ENCODE data around the gene SCFD2.

The SCFD2 gene

GRCh38 chr4:52979821-52980590 lies 385.9 kb downstream of the SCFD2 start:
- DNase-seq, result no peak

- no peak for DNase-seq
Observed at GRCh38 chr4:52979020-52979419, 386.8 kb downstream of the SCFD2 start.

DNA sequence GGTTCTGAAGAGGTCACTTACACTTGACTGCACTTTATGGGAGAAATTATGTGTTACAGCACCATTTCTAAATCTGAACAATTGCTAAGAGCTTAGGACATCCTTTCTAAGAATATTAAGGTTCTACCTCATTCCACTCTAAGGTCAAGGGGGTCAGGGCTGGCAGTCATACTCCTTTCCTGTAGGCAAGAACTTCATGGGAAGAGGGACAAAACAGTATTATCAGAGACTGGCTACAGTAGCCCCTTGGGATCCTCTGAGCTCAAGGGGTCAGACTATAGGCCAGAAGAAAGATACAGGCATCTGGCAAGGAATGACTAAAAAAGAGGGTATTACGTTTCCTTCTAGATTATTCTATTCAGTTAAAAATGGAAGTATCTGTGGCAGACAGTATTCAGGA lies 388.6 kb downstream of the SCFD2 start:
- no peak for DNase-seq

DNA sequence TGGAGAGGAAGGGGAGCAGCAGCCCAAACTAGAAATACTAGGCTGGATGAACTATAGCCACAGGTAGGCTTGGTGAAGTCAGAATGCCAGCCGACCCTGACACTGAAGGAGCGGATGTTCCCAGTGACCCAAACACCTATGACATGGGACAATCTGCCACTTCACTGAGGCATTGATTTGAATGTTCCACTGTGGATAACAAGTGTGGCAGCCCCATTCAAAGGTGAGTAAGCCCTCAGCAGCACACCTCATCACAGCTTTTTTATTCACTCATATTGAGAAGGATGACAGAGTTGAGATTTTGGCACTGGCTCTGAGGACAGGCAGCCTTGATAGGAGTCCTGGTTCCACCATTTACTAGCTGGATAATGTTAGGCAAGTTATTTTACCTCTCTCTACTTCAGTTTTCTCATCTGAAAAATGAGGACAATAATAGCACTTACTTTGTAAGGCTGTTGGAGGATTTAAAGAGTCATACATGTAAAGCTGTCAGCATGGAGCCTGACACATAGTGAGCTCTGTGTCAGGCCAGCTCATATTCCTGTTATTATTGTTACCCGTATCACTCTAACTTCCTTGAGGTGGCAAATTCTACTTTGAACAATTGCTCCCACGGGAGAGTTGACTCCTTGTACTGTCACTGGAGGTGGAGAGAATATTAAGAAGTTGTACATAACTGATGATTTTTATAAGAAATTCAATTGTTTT lies 389.2 kb downstream of the SCFD2 start:
- no peak for DNase-seq

DNA sequence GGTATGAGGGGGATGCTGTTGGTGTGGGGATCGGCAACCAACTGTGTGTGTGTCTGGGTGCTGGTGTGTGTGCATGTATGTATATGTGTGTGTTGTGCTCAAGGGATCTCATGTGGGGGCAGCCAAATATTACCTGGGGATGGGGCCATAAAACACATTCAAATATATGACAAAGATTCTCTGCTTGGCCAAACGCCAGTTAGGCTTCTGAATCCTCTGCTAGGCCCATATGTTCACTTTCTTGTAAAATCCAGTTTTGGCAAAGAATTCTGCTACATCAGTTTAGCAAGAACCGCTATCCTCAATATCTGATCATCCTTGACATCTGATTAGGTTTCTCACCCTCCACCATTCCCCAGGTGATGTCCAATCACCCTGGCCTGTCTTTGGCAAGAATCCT lies 397.2 kb downstream of the SCFD2 start:
- DNase-seq, result no peak

GRCh38 chr4:52968241-52968640 lies 397.6 kb downstream of the SCFD2 start:
- DNase-seq, result no peak

GRCh38 chr4:52966781-52967180 lies 399.1 kb downstream of the SCFD2 start:
- DNase-seq, result no peak

- no peak for DNase-seq
Observed at GRCh38 chr4:52966172-52966571, 399.7 kb downstream of the SCFD2 start.

GRCh38 chr4:52964561-52965101 lies 401.2 kb downstream of the SCFD2 start:
- DNase-seq, result no peak

DNA sequence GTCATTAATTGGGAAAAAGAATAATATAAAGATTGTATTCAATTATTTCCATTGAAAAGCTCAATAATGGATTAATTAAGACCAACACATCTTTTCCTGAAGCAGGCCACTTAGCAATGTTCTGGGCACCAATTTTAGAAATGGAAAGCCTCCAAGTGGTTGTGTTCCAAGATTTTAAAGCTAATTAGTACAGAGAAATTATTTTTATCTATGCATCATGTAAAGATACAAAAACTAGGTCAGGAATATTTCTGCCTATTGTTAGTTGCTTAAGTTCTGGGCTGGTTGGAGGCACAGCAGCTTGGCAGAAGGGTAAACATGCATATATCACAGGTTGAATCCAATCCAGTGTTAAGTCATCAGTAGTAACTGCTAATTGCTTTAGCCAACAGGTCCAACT lies 401.9 kb downstream of the SCFD2 start:
- DNase-seq, result no peak

DNA sequence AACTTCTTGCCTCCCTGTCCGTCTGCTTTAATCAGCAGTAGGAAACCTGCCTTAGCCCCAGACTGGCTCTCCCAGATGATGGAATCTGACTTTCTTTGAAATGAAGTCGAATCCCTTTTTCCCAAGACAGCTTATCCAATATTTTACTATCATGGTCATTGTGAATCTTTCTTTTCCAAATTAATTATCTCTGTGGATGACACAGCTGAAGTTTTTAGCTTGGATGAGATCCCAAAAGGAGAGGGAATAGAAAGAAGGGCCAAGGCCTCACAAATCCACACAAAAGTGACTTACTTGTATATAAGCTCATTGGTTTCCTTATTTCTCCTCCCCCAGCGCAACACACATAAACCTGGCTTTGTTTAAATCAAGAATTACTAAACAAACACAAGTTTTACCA lies 403.1 kb downstream of the SCFD2 start:
- DNase-seq, result no peak

DNA sequence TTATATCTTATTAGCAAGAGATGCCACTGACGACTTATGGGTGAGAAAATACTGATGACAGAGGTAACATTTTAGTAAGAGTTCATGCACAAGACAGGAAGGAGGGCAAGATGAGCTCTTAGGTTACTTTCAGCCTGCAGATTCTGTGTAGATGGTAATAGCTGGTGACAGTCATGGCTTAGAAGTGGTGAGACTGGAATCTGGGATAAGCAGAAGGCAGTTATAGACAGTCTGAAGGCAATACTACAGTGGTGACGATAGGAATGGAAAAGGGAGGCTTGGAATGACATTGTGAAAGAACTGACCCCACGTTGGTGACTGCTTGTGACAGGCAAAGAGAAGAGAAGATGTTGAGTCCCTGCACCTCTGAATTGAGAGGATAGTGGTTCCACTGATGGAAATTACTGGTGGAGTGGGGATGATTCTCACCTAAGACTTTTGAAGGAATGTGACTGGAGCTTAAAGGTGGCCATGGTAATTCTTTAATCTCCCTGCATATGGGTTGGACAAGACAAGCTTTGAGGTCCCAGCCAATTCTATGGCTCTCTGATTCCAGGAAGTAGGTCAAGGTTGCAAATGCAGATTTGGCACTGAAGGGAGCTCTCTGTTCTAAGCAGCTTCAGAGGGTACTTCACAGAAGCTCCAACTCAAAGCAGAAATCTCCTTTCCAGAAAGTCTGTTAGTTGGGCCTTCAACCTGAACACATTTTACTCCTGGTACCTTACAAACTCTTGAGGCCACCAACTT lies 404.0 kb downstream of the SCFD2 start:
- no peak for DNase-seq

- no peak for DNase-seq
Observed at GRCh38 chr4:52959541-52959940, 406.3 kb downstream of the SCFD2 start.

DNA sequence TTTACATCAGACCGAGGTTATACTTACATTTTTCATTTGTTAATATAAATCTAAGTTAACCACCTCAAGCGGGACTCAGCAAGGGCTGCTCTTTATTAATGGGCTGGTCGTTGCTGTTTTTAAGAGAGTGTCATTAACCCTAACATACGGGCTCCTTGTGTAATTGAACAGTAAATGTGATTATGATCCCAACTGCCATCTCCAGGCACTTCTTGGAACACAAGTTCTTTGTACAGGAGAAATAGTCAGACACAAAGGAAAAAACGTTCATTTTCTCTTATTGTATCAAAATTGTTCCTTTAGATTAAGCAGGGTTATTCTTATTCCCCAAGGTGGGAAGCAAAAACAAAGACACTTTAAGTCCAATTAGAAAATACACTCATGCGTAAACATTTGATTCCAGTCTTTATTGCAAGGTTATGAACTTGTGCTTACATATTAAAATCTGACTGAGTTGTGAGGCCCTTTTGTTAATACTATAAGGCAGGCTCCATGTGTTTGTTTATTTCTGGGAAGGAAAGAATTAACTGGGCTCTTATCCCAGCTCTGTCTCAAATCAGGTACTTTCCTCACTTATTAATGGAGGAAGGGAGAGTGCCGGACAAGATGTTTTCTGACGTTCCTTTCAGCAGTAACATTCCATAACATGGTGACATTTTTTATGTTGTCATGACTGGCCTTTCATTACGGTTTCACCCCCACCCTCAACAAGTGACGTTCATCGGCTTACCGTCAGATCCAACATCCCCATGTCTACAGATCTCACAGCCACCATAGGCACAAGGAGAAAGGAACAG lies 407.8 kb downstream of the SCFD2 start:
- no peak for DNase-seq

DNA sequence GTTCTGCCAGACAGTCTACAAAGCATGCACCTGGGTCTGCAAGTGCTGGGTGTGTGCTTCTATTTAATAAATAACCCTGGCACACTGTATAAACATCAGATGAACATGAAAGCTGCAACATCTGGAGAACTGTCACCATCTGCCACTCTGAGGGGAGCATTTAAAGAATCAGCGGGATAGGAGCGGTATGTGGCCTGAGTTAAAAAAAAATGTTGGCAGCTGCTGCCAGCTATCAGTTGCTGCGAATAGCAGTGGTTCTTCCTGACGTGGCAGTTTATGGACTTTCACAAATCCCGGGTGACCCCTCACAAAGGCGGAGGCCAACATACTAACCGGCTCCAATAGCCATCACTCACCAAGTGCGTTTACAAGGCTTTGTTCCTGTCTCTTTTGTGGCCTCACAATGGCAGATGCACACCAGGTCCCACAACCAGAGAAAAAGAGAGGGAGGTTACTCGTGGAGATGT lies 408.6 kb downstream of the SCFD2 start:
- no peak for DNase-seq

- no peak for DNase-seq
Observed at GRCh38 chr4:52956691-52957090, 409.2 kb downstream of the SCFD2 start.

DNA sequence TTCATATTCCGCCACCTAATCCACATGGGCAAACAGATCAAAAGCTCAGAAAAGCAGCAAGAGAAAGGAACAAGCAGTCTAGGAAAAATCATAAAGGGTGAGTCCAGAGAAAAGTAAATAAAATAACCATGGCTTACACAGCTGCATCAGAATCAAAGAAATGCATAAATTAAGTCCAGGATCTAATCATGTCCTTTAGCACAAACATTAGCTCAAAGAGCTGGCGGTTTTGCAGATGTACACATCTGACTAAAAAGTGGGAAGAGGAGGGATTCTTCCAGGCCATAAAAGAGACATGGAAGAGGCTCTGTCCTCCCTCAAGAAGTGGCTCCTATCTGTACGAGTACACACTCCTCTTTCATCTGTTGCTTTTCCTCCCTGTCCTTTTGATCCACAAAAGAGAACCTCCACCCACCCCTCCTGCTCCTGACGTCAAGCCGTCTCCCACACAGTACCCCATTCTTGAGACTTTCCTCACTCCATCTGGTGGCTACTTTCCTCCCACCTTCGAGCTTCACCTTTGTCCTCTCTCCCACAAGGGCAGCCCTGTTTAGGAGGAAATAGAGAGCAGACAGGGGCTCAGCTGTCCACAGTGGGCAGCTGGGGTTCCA lies 411.2 kb downstream of the SCFD2 start:
- no peak for DNase-seq

- DNase-seq, result no peak
Observed at GRCh38 chr4:52952540-52952939, 413.3 kb downstream of the SCFD2 start.

- no peak for DNase-seq
Observed at GRCh38 chr4:52951016-52951415, 414.8 kb downstream of the SCFD2 start.

DNA sequence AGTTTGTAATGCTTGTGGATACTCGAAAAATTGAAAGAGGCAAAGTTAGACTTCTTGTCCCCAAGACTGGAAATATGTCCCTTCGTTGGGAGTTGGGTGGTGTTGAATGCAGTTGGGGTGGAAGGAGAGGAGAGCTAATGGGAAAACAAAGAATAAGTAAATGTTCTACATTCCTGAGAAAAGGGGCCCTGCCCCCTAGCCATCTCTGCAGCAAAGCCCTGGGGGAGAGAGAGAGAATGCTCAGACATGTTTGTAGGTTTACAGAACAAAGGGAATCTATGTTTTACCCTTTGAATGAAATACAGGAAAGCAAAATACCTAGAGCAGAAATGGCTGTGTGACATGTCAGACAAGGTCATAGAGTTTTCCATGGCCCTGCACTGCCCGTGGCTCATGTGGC lies 415.6 kb downstream of the SCFD2 start:
- no peak for DNase-seq

DNA sequence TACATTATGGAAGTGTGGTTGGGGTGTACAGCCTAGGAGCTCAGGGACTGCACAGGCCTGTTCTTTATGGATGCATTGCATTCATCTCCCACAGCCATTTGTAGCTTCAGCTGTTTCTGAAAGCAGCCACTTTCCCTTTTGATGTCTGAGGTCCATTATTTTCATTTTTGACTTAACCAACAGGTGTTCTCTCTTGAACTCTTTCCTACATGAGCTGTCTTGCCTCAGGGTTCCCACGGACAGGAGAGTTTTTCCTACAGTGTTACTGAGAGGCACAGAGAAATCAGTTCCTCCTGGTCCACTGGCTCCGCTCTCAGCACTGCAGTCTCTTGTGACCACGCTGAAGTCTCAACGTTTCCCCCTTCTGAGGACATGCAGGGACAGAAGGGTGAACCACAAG lies 416.5 kb downstream of the SCFD2 start:
- no peak for DNase-seq

GRCh38 chr4:52948057-52948423 lies 417.8 kb downstream of the SCFD2 start:
- DNase-seq, result no peak

Data from cerebellar nuclear complex (tissue), 1 donor.